ENCODE results near the gene MEDAG.

Gene MEDAG

GRCh38 chr13:30943881-30944280, 37.8 kb downstream of the MEDAG start:
- no peaks in the 10 kb centered on the region for H3K36me3 ChIP-seq (ENCODE audit: control insufficient read depth in 4 of 4, insufficient read depth in 4 of 4, low read length in 3 of 4)
- DNase-seq = no peak
- ChIA-PET POLR2A (no interaction called here), CTCF (no interaction called here)
- peaks cover 0 to 2% (median 0%) of the 10 kb centered on the region in 5 experiments for H3K27me3 ChIP-seq (replicated peaks in 2 of 5; ENCODE audit: control insufficient read depth in 4 of 5, insufficient read depth in 5 of 5, low read length in 4 of 5)
- WGBS (ENCODE audit: insufficient coverage) = 92% methylated on average over 2 of the region's 3 CpGs
- H3K27ac ChIP-seq (ENCODE audit: insufficient read depth in 1 of 2, low read depth in 1 of 2, low read length in 2 of 2, poor library complexity in 1 of 2, severe bottlenecking in 2 of 2) = no peak overlapping the region
- peaks cover 0 to 9% (median 0%) of the 10 kb centered on the region in 5 experiments for H3K9me3 ChIP-seq (ENCODE audit: control extremely low read depth in 1 of 5, control insufficient read depth in 4 of 5, insufficient read depth in 2 of 5, low read depth in 1 of 5, low read length in 4 of 5)
- H3K4me1 ChIP-seq (ENCODE audit: control extremely low read depth in 1 of 4, control insufficient read depth in 4 of 4, insufficient read depth in 4 of 4, low read length in 3 of 4) = no peaks in the 10 kb centered on the region
- H3K4me3 ChIP-seq (ENCODE audit: control insufficient read depth in 1 of 7, extremely low read depth in 1 of 7, insufficient read depth in 4 of 7, low read depth in 2 of 7, low read length in 6 of 7) = no peak overlapping the region

GRCh38 chr13:30957258-30957943, 51.3 kb downstream of the MEDAG start:
- H3K27me3 ChIP-seq (replicated peaks in 2 of 5; ENCODE audit: control insufficient read depth in 4 of 5, insufficient read depth in 5 of 5, low read length in 4 of 5) = peaks cover 0 to 10% (median 7%) of the 10 kb centered on the region in 5 experiments
- H3K9me3 ChIP-seq (ENCODE audit: control extremely low read depth in 1 of 5, control insufficient read depth in 4 of 5, insufficient read depth in 2 of 5, low read depth in 1 of 5, low read length in 4 of 5) = peaks cover 0 to 9% (median 0%) of the 10 kb centered on the region in 5 experiments
- no peaks in the 10 kb centered on the region for H3K36me3 ChIP-seq (ENCODE audit: control insufficient read depth in 4 of 4, insufficient read depth in 4 of 4, low read length in 3 of 4)
- 82% methylated on average over 4 of the region's 5 CpGs for WGBS (ENCODE audit: insufficient coverage)
- ChIA-PET CTCF (no interaction called here), POLR2A (no interaction called here)
- H3K27ac ChIP-seq (ENCODE audit: insufficient read depth in 1 of 2, low read depth in 1 of 2, low read length in 2 of 2, poor library complexity in 1 of 2, severe bottlenecking in 2 of 2) = no peak overlapping the region
- H3K4me1 ChIP-seq (ENCODE audit: control extremely low read depth in 1 of 4, control insufficient read depth in 4 of 4, insufficient read depth in 4 of 4, low read length in 3 of 4) = no peaks in the 10 kb centered on the region
- no peak for DNase-seq
- no peak overlapping the region for H3K4me3 ChIP-seq (ENCODE audit: control insufficient read depth in 1 of 7, extremely low read depth in 1 of 7, insufficient read depth in 4 of 7, low read depth in 2 of 7, low read length in 6 of 7)

GRCh38 chr13:30959678-30960077, 53.6 kb downstream of the MEDAG start:
- H3K27ac ChIP-seq (ENCODE audit: insufficient read depth in 1 of 2, low read depth in 1 of 2, low read length in 2 of 2, poor library complexity in 1 of 2, severe bottlenecking in 2 of 2) = no peak overlapping the region
- peaks cover 0 to 14% (median 7%) of the 10 kb centered on the region in 5 experiments for H3K27me3 ChIP-seq (replicated peaks in 2 of 5; ENCODE audit: control insufficient read depth in 4 of 5, insufficient read depth in 5 of 5, low read length in 4 of 5)
- no peak for DNase-seq
- peaks cover 0 to 9% (median 0%) of the 10 kb centered on the region in 5 experiments for H3K9me3 ChIP-seq (ENCODE audit: control extremely low read depth in 1 of 5, control insufficient read depth in 4 of 5, insufficient read depth in 2 of 5, low read depth in 1 of 5, low read length in 4 of 5)
- POLR2A ChIA-PET = no interaction called here
- H3K36me3 ChIP-seq (ENCODE audit: control insufficient read depth in 4 of 4, insufficient read depth in 4 of 4, low read length in 3 of 4) = no peaks in the 10 kb centered on the region
- H3K4me3 ChIP-seq (ENCODE audit: control insufficient read depth in 1 of 7, extremely low read depth in 1 of 7, insufficient read depth in 4 of 7, low read depth in 2 of 7, low read length in 6 of 7) = no peak overlapping the region
- H3K4me1 ChIP-seq (ENCODE audit: control extremely low read depth in 1 of 4, control insufficient read depth in 4 of 4, insufficient read depth in 4 of 4, low read length in 3 of 4) = no peaks in the 10 kb centered on the region
- CTCF ChIA-PET = no interaction called here
- WGBS (ENCODE audit: insufficient coverage) = 100% methylated on average over 1 of the region's 1 CpG

GRCh38 chr13:30963791-30964190, 57.7 kb downstream of the MEDAG start:
- POLR2A ChIA-PET = no interaction called here
- Histone ChIP-seq H3K4me3 (ENCODE audit: control insufficient read depth in 1 of 7, extremely low read depth in 1 of 7, insufficient read depth in 4 of 7, low read depth in 2 of 7, low read length in 6 of 7) (no peak overlapping the region), H3K27me3 (replicated peaks in 2 of 5; ENCODE audit: control insufficient read depth in 4 of 5, insufficient read depth in 5 of 5, low read length in 4 of 5) (peaks cover 0 to 10% (median 7%) of the 10 kb centered on the region in 5 experiments), H3K27ac (ENCODE audit: insufficient read depth in 1 of 2, low read depth in 1 of 2, low read length in 2 of 2, poor library complexity in 1 of 2, severe bottlenecking in 2 of 2) (no peak overlapping the region), H3K4me1 (ENCODE audit: control extremely low read depth in 1 of 4, control insufficient read depth in 4 of 4, insufficient read depth in 4 of 4, low read length in 3 of 4) (no peaks in the 10 kb centered on the region), H3K36me3 (ENCODE audit: control insufficient read depth in 4 of 4, insufficient read depth in 4 of 4, low read length in 3 of 4) (no peaks in the 10 kb centered on the region), H3K9me3 (ENCODE audit: control extremely low read depth in 1 of 5, control insufficient read depth in 4 of 5, insufficient read depth in 2 of 5, low read depth in 1 of 5, low read length in 4 of 5) (peaks cover 0 to 9% (median 0%) of the 10 kb centered on the region in 5 experiments)
- WGBS (ENCODE audit: insufficient coverage) = 90% methylated on average over 5 of the region's 5 CpGs
- CTCF ChIA-PET = interaction anchor here (1.7 kb wide), 1 partner anchor 14 kb away, joined by 4 read pairs; no protein-coding TSS in a partner anchor
- DNase-seq = no peak

DNA sequence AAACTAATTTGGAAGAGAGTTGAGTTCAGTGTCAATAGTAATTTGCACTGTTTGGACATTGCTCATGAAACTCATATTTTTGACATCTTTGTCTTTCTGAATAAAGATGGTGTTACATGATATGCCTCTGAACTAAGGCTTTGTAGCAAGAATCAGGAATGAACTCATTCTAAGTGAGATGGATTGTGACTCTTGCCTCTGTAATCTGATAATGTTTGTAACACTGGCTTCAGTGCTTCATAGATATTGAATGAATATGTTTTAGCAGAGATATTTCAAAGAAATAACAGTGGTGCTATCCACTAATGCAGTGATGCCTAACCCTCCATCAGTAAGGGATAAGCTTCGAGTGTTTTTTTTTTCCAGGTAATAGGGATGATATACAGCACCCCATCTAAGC, 59.3 kb downstream of the MEDAG start:
- no peaks in the 10 kb centered on the region for H3K36me3 ChIP-seq (ENCODE audit: control insufficient read depth in 4 of 4, insufficient read depth in 4 of 4, low read length in 3 of 4)
- peaks cover 0 to 11% (median 7%) of the 10 kb centered on the region in 5 experiments for H3K27me3 ChIP-seq (replicated peaks in 2 of 5; ENCODE audit: control insufficient read depth in 4 of 5, insufficient read depth in 5 of 5, low read length in 4 of 5)
- H3K4me3 ChIP-seq (ENCODE audit: control insufficient read depth in 1 of 7, extremely low read depth in 1 of 7, insufficient read depth in 4 of 7, low read depth in 2 of 7, low read length in 6 of 7) = no peak overlapping the region
- POLR2A ChIA-PET = no interaction called here
- H3K9me3 ChIP-seq (ENCODE audit: control extremely low read depth in 1 of 5, control insufficient read depth in 4 of 5, insufficient read depth in 2 of 5, low read depth in 1 of 5, low read length in 4 of 5) = no peaks in the 10 kb centered on the region
- H3K27ac ChIP-seq (ENCODE audit: insufficient read depth in 1 of 2, low read depth in 1 of 2, low read length in 2 of 2, poor library complexity in 1 of 2, severe bottlenecking in 2 of 2) = no peak overlapping the region
- CTCF ChIA-PET = no interaction called here
- no CpG with 5 or more reads among the region's 1 CpG for WGBS (ENCODE audit: insufficient coverage)
- H3K4me1 ChIP-seq (ENCODE audit: control extremely low read depth in 1 of 4, control insufficient read depth in 4 of 4, insufficient read depth in 4 of 4, low read length in 3 of 4) = no peaks in the 10 kb centered on the region
- no peak for DNase-seq

DNA sequence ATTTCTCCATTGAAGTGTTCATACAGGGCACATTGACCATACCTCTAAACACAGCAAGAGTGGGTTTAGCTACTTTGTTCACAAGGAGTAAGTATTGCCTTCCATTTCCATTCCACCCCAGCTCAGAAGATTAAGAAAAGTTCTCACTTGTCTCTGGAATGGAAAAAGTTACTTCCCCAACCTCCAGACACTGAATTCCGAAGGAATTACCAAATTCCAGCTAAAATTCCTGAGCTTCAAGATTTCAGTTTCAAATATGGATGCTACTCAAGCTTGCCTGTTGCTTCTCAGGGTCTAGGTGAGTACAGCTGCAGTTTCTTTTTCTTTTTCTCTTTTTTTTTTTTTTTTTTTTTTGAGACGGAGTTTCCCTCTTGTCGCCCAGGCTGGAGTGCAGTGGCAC, 60.0 kb downstream of the MEDAG start:
- no peak for DNase-seq
- Histone ChIP-seq H3K9me3 (ENCODE audit: control extremely low read depth in 1 of 5, control insufficient read depth in 4 of 5, insufficient read depth in 2 of 5, low read depth in 1 of 5, low read length in 4 of 5) (no peaks in the 10 kb centered on the region), H3K36me3 (ENCODE audit: control insufficient read depth in 4 of 4, insufficient read depth in 4 of 4, low read length in 3 of 4) (no peaks in the 10 kb centered on the region), H3K4me3 (ENCODE audit: control insufficient read depth in 1 of 7, extremely low read depth in 1 of 7, insufficient read depth in 4 of 7, low read depth in 2 of 7, low read length in 6 of 7) (no peak overlapping the region), H3K27ac (ENCODE audit: insufficient read depth in 1 of 2, low read depth in 1 of 2, low read length in 2 of 2, poor library complexity in 1 of 2, severe bottlenecking in 2 of 2) (no peak overlapping the region), H3K27me3 (replicated peaks in 2 of 5; ENCODE audit: control insufficient read depth in 4 of 5, insufficient read depth in 5 of 5, low read length in 4 of 5) (peaks cover 0 to 14% (median 8%) of the 10 kb centered on the region in 5 experiments), H3K4me1 (ENCODE audit: control extremely low read depth in 1 of 4, control insufficient read depth in 4 of 4, insufficient read depth in 4 of 4, low read length in 3 of 4) (no peaks in the 10 kb centered on the region)
- POLR2A ChIA-PET = interaction anchor here (0.6 kb wide), 1 partner anchor 185 kb away, joined by 3 read pairs; no protein-coding TSS in a partner anchor
- WGBS (ENCODE audit: insufficient coverage) = 92% methylated on average over 2 of the region's 3 CpGs
- CTCF ChIA-PET = interaction anchor here (1.7 kb wide), 1 partner anchor 12 kb away, joined by 3 read pairs; no protein-coding TSS in a partner anchor

GRCh38 chr13:30968846-30969245, 62.8 kb downstream of the MEDAG start:
- 86% methylated on average over 1 of the region's 2 CpGs for WGBS (ENCODE audit: insufficient coverage)
- POLR2A ChIA-PET = no interaction called here
- Histone ChIP-seq H3K9me3 (ENCODE audit: control extremely low read depth in 1 of 5, control insufficient read depth in 4 of 5, insufficient read depth in 2 of 5, low read depth in 1 of 5, low read length in 4 of 5) (no peaks in the 10 kb centered on the region), H3K4me3 (ENCODE audit: control insufficient read depth in 1 of 7, extremely low read depth in 1 of 7, insufficient read depth in 4 of 7, low read depth in 2 of 7, low read length in 6 of 7) (no peak overlapping the region), H3K27me3 (replicated peaks in 2 of 5; ENCODE audit: control insufficient read depth in 4 of 5, insufficient read depth in 5 of 5, low read length in 4 of 5) (peaks cover 0 to 15% (median 8%) of the 10 kb centered on the region in 5 experiments), H3K36me3 (ENCODE audit: control insufficient read depth in 4 of 4, insufficient read depth in 4 of 4, low read length in 3 of 4) (no peaks in the 10 kb centered on the region), H3K4me1 (ENCODE audit: control extremely low read depth in 1 of 4, control insufficient read depth in 4 of 4, insufficient read depth in 4 of 4, low read length in 3 of 4) (no peaks in the 10 kb centered on the region), H3K27ac (ENCODE audit: insufficient read depth in 1 of 2, low read depth in 1 of 2, low read length in 2 of 2, poor library complexity in 1 of 2, severe bottlenecking in 2 of 2) (no peak overlapping the region)
- no peak for DNase-seq
- CTCF ChIA-PET = no interaction called here
